GM12878 (cell line): Measurements from ENCODE around the gene PPP4C. TPM values are rescaled to one million over a fixed set of nuclear protein-coding genes. Genes with fewer than 3 reads are reported as not detected.

Experiments used
- ATAC-seq: fragments of 200-7000 bp; cut with Tn5 transposase; 3 replicates; pipeline ENCODE4 v1.9.1; 2020; ENCODE audit warnings: mild to moderate bottlenecking, moderate library complexity
- BruUV-seq: library from RNA; stranded (reverse); fragments of 400-500 nt; replicated peaks from 2 replicates; lab custom pipeline; 2021; lab: Mats Ljungman, UMichigan
- CTCF ChIA-PET: fragments of 300-600 bp; sonication (Branson Sonifier 250); formaldehyde crosslinking; extraction: SDS; loops from one replicate; lab custom pipeline; 2021; ENCODE audit warnings: inconsistent platforms; lab: Yijun Ruan, JAX
- POLR2A ChIA-PET: fragments of 350-600 bp; formaldehyde crosslinking; extraction: SDS; loops from one replicate; lab custom pipeline; 2021; ENCODE audit warnings: inconsistent platforms; lab: Charles Lee
- RAD21 ChIA-PET: fragments of 300-600 bp; sonication (Branson Sonifier 250); formaldehyde crosslinking; loops from one replicate; lab custom pipeline; 2023; ENCODE audit warnings: antibody characterized with exemption; ENCODE audit not compliant: unreplicated experiment; lab: Charles Lee
- SMC1A ChIA-PET: fragments of 300-600 bp; sonication (Branson Sonifier 250); formaldehyde crosslinking; loops from one replicate; lab custom pipeline; 2023; ENCODE audit not compliant: unreplicated experiment, uncharacterized antibody; lab: Charles Lee
- DNase-seq: peaks from one replicate; pipeline ENCODE4 v3.0.0-alpha.2; 2011; ENCODE audit warnings: low read depth, low spot score
- FAIRE-seq: peaks from 3 replicates; lab custom pipeline; 2011; peaks lifted over from hg19 to GRCh38; lab: Jason Lieb, UNC
- H2AFZ ChIP-seq: 2 replicates; pipeline ENCODE4 v1.6.0; 2011; ENCODE audit warnings: low read depth, low read length, control low read depth; ENCODE audit not compliant: control insufficient read depth
- H3K27ac ChIP-seq: 2 replicates; pipeline ENCODE4 v1.5.1; 2011; ENCODE audit warnings: control low read depth; ENCODE audit not compliant: control insufficient read depth, insufficient read depth
- H3K27me3 ChIP-seq, 2 experiments: replicated peaks in 1 of 2; 2 replicates each; pipeline versions ENCODE4 v1.6.0 to v1.6.1; 2011; ENCODE audit warnings: low read length in 1 of 2; ENCODE audit not compliant: control insufficient read depth in 2 of 2, insufficient read depth in 2 of 2
- H3K36me3 ChIP-seq, 2 experiments: 2 replicates each; pipeline ENCODE4 v1.5.1; 2011; ENCODE audit warnings: low read length in 1 of 2; ENCODE audit not compliant: control insufficient read depth in 2 of 2, insufficient read depth in 2 of 2
- H3K4me1 ChIP-seq: 2 replicates; pipeline ENCODE4 v1.6.1; 2011; ENCODE audit warnings: mild to moderate bottlenecking, low read length, moderate library complexity, mixed read lengths; ENCODE audit not compliant: control insufficient read depth, insufficient read depth
- H3K4me2 ChIP-seq: 2 replicates; pipeline ENCODE4 v1.6.0; 2011; ENCODE audit warnings: control low read depth; ENCODE audit not compliant: control insufficient read depth, insufficient read depth
- H3K4me3 ChIP-seq: fragments of 200-600 bp; sonication (generic); 2 replicates; pipeline ENCODE4 v1.5.1; 2016
- H3K79me2 ChIP-seq: 2 replicates; pipeline ENCODE4 v1.6.0; 2011; ENCODE audit warnings: low read length; ENCODE audit not compliant: control insufficient read depth, insufficient read depth
- H3K9ac ChIP-seq: 2 replicates; pipeline ENCODE4 v1.8.0; 2011; ENCODE audit warnings: low read length, control low read depth, mixed read lengths; ENCODE audit not compliant: control insufficient read depth, insufficient read depth
- H3K9me3 ChIP-seq: replicated peaks from 3 replicates; pipeline ENCODE4 v1.5.1; 2011; ENCODE audit warnings: mild to moderate bottlenecking, low read length; ENCODE audit not compliant: control insufficient read depth, insufficient read depth
- H4K20me1 ChIP-seq: 2 replicates; pipeline ENCODE4 v1.6.0; 2011; ENCODE audit not compliant: control insufficient read depth, insufficient read depth
- CEBPB ChIP-seq, 2 experiments: fragments of 150-350 bp in 1 of 2; IDR thresholded peaks; 2 replicates each; pipeline ENCODE4 v1.6.1; 2012 to 2014; ENCODE audit warnings: low read depth in 2 of 2, low read length in 2 of 2, borderline replicate concordance in 1 of 2, inconsistent platforms in 1 of 2
- CHD1 ChIP-seq: IDR thresholded peaks from 2 replicates; pipeline ENCODE4 v1.6.1; 2012; ENCODE audit warnings: low read depth, low read length, improper control_type of control experiment
- KAT2A ChIP-seq: conservative IDR thresholded peaks from 2 replicates; pipeline ENCODE4 v1.6.1; 2011; ENCODE audit warnings: low read depth, low read length; ENCODE audit not compliant: control insufficient read depth
- LARP7 ChIP-seq: fragments of 450-650 bp; IDR thresholded peaks from 2 replicates; pipeline ENCODE4 v1.6.1; 2017; ENCODE audit warnings: mild to moderate bottlenecking
- NBN ChIP-seq: fragments of 450-650 bp; IDR thresholded peaks from 2 replicates; pipeline ENCODE4 v1.6.1; 2016
- NFYA ChIP-seq: IDR thresholded peaks from 2 replicates; pipeline ENCODE4 v1.6.1; 2011; ENCODE audit warnings: low read depth, mild to moderate bottlenecking, low read length, improper control_type of control experiment, borderline replicate concordance
- STAT3 ChIP-seq: IDR thresholded peaks from 2 replicates; pipeline ENCODE4 v1.6.1; 2011; ENCODE audit warnings: low read depth, low read length, improper control_type of control experiment
- ZNF274 ChIP-seq: IDR thresholded peaks from one replicate; pipeline ENCODE4 v1.8.0; 2011; ENCODE audit not compliant: insufficient read length, insufficient read depth
- ZNF384 ChIP-seq: IDR thresholded peaks from 2 replicates; pipeline ENCODE4 v1.6.1; 2012; ENCODE audit warnings: low read depth, mild to moderate bottlenecking, low read length, improper control_type of control experiment, borderline replicate concordance
- WGBS: methylation state at CpG from one replicate; pipeline ENCODE4 v1.1.6; 2016; ENCODE audit warnings: low lambda C conversion rate; ENCODE audit not compliant: insufficient replicate concordance, insufficient coverage; ENCODE audit errors: missing lambda C conversion rate; 5-methylcytosine and 5-hydroxymethylcytosine counted together
- in situ Hi-C: fragments of 300-500 bp; cut with MboI; formaldehyde crosslinking; loops from 9 replicates; pipeline ENCODE4 v1.14.3; 2018; ENCODE audit warnings: mixed read lengths
- intact Hi-C: fragments of 100-400 bp; cut with micrococcal nuclease; formaldehyde crosslinking; loops from one replicate; pipeline ENCODE4 v1.14.2; 2022; ENCODE audit not compliant: unreplicated experiment
- polyA plus RNA-seq, 11 experiments: library from polyadenylated mRNA; depleted of rRNA in 4 of 11; unstranded in 6 of 11; stranded (reverse) in 5 of 11; fragments of >200 nt; fragmentation: Nextera tagmentation in 4 of 11; fragmentation: Illumina TruSeq in 1 of 11; extraction: Ambion mirVana in 4 of 11; extraction: Trizol in 1 of 11; gene quantifications; 1 replicate in 1 of 11; 2 replicates in 10 of 11; pipeline versions ENCODE4 v1.2.1 to v1.2.3, GENCODE V29; 2011 to 2016; ENCODE audit warnings: inconsistent platforms in 2 of 11, missing spikeins in 2 of 11, low read depth in 1 of 11
- total RNA-seq, 4 experiments: library from RNA; depleted of rRNA in 3 of 4; stranded (reverse); fragments of >200 nt in 3 of 4; fragmentation: Illumina TruSeq in 1 of 4; extraction: Trizol in 1 of 4; gene quantifications; 2 replicates each; pipeline versions ENCODE4 v1.2.1 to v1.2.3, GENCODE V29; 2013 to 2021
- TF ChIP-seq, protein P1 (sequence below): fragments of 450-650 bp; formaldehyde crosslinking; IDR thresholded peaks from 2 replicates; pipeline ENCODE4 v1.5.0; 2022; ENCODE audit warnings: mild to moderate bottlenecking, missing genetic modification characterization
- TF ChIP-seq, protein P2 (sequence below): IDR thresholded peaks from 2 replicates; pipeline ENCODE4 v1.6.1; 2011; ENCODE audit warnings: borderline replicate concordance, low read depth, mild to moderate bottlenecking, moderate library complexity, low read length; ENCODE audit not compliant: insufficient read depth, poor library complexity, severe bottlenecking
- TF ChIP-seq, protein P3 (sequence below): IDR thresholded peaks from 2 replicates; pipeline ENCODE4 v1.6.1; 2011; ENCODE audit warnings: borderline replicate concordance, low read depth, mild to moderate bottlenecking, moderate library complexity, mixed read lengths, low read length; ENCODE audit not compliant: insufficient read depth; ENCODE audit errors: extremely low read length
- TF ChIP-seq, protein P4 (sequence below): fragments of 450-650 bp; IDR thresholded peaks from 2 replicates; pipeline ENCODE4 v1.6.1; 2017; ENCODE audit warnings: low read depth, mild to moderate bottlenecking, moderate library complexity

The PPP4C gene
- total and polyA plus RNA-seq, 10 of the 15 experiments (the other 5 are each of a cell fraction or from before 2014, with no cell fraction given): 2.7 to 240 (median 124) TPM

GRCh38 chr16:30121741-30122571 lies 46.2 kb downstream of the PPP4C start:
- Histone ChIP-seq H3K9me3 (no peaks in the 10 kb centered on the region), H3K4me2 (peak overlapping the region; percentile 94), H3K9ac (peak overlapping the region; percentile 66), H4K20me1 (no peaks in the 10 kb centered on the region), H2AFZ (peak overlapping the region; percentile 56), H3K4me3 (peak overlapping the region; percentile 95), H3K4me1 (peaks cover 17% of the 10 kb centered on the region), H3K27me3 (no peaks in the 10 kb centered on the region), H3K27ac (peak overlapping the region; percentile 42; the same call in 1 of the 2 replicates), H3K79me2 (no peaks in the 10 kb centered on the region; the same call in 1 of the 2 replicates), H3K36me3 (no peaks in the 10 kb centered on the region; a peak in 1 of 4 replicates)
- FAIRE-seq: no peak
- CTCF ChIA-PET: interaction anchor here (0.6 to 2.3 kb wide), 2 partner anchors 10 to 758 kb away, joined by 4 to 7 read pairs; no protein-coding TSS in a partner anchor
- 79% methylated on average over 28 of the region's 31 CpGs for WGBS
- RAD21 ChIA-PET: interaction anchor here (1.1 kb wide), 1 partner anchor 30 kb away, joined by 3 read pairs; no protein-coding TSS in a partner anchor
- intact Hi-C loops (no loop called here), in situ Hi-C loops (no loop called here)
- BruUV-seq: no TSS peak
- SMC1A ChIA-PET: no interaction called here
- no peak for DNase-seq
- POLR2A ChIA-PET: no interaction called here
- no peak for ATAC-seq
- TF ChIP-seq ZNF274 (no peak), CEBPB (IDR thresholded peaks at IDR 0.05; ENCODE audit: borderline replicate concordance in 1 of 2, low read depth in 2 of 2, low read length in 2 of 2) (no peak), ZNF384 (no peak), KAT2A (no peak), NBN (no peak), LARP7 (no peak), NFYA (no peak), STAT3 (no peak), CHD1 (no peak)
- TF ChIP-seq, protein P1, sequence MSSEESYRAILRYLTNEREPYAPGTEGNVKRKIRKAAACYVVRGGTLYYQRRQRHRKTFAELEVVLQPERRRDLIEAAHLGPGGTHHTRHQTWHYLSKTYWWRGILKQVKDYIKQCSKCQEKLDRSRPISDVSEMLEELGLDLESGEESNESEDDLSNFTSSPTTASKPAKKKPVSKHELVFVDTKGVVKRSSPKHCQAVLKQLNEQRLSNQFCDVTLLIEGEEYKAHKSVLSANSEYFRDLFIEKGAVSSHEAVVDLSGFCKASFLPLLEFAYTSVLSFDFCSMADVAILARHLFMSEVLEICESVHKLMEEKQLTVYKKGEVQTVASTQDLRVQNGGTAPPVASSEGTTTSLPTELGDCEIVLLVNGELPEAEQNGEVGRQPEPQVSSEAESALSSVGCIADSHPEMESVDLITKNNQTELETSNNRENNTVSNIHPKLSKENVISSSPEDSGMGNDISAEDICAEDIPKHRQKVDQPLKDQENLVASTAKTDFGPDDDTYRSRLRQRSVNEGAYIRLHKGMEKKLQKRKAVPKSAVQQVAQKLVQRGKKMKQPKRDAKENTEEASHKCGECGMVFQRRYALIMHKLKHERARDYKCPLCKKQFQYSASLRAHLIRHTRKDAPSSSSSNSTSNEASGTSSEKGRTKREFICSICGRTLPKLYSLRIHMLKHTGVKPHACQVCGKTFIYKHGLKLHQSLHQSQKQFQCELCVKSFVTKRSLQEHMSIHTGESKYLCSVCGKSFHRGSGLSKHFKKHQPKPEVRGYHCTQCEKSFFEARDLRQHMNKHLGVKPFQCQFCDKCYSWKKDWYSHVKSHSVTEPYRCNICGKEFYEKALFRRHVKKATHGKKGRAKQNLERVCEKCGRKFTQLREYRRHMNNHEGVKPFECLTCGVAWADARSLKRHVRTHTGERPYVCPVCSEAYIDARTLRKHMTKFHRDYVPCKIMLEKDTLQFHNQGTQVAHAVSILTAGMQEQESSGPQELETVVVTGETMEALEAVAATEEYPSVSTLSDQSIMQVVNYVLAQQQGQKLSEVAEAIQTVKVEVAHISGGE (CRISPR knock-in tag): no peak
- TF ChIP-seq, protein P2, sequence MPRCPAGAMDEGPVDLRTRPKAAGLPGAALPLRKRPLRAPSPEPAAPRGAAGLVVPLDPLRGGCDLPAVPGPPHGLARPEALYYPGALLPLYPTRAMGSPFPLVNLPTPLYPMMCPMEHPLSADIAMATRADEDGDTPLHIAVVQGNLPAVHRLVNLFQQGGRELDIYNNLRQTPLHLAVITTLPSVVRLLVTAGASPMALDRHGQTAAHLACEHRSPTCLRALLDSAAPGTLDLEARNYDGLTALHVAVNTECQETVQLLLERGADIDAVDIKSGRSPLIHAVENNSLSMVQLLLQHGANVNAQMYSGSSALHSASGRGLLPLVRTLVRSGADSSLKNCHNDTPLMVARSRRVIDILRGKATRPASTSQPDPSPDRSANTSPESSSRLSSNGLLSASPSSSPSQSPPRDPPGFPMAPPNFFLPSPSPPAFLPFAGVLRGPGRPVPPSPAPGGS: no peak
- TF ChIP-seq, protein P3, sequence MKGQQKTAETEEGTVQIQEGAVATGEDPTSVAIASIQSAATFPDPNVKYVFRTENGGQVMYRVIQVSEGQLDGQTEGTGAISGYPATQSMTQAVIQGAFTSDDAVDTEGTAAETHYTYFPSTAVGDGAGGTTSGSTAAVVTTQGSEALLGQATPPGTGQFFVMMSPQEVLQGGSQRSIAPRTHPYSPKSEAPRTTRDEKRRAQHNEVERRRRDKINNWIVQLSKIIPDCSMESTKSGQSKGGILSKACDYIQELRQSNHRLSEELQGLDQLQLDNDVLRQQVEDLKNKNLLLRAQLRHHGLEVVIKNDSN: no peak
- TF ChIP-seq, protein P4, sequence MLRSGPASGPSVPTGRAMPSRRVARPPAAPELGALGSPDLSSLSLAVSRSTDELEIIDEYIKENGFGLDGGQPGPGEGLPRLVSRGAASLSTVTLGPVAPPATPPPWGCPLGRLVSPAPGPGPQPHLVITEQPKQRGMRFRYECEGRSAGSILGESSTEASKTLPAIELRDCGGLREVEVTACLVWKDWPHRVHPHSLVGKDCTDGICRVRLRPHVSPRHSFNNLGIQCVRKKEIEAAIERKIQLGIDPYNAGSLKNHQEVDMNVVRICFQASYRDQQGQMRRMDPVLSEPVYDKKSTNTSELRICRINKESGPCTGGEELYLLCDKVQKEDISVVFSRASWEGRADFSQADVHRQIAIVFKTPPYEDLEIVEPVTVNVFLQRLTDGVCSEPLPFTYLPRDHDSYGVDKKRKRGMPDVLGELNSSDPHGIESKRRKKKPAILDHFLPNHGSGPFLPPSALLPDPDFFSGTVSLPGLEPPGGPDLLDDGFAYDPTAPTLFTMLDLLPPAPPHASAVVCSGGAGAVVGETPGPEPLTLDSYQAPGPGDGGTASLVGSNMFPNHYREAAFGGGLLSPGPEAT: no peak
